Stimulated activated CD4-positive, alpha-beta T cell treated with anti-CD3 and anti-CD28 coated beads, TNF-alpha, amount 100 ng/mL, for 24 hours (primary cell): ENCODE data around the gene ARHGEF3.

Experiments used
- DNase-seq, 3 experiments: peaks; one replicate each; pipeline ENCODE4 v3.0.0-alpha.2; 2020; ENCODE audit warnings: low read depth in 3 of 3

Gene ARHGEF3

GRCh38 chr3:56683122-56683817, 118.5 kb downstream of the ARHGEF3 start, which contains the start of gene TASOR:
TSS of gene TASOR (minus strand) at chr3:56683265. CDS start at chr3:56683006, 259 bp downstream.
- peak; percentile 74 to 86 (median 75) for DNase-seq

GRCh38 chr3:56682462-56683121, 119.2 kb downstream of the ARHGEF3 start:
- DNase-seq, result peak; percentile 58 to 76 (median 64)

- no peak for DNase-seq
These were observed 119.7 kb downstream of the ARHGEF3 start for GRCh38 chr3:56681984-56682461.

- no peak for DNase-seq
These were observed 121.6 kb downstream of the ARHGEF3 start for GRCh38 chr3:56680054-56680580.
